H9 (cell line): ENCODE data around the gene LIG3. TPM values are rescaled to one million over a fixed set of nuclear protein-coding genes. Genes with fewer than 3 reads are reported as not detected.

Experiments
- DNase-seq: peaks from one replicate; pipeline ENCODE4 v3.0.0-alpha.2; 2017
- H2AFZ ChIP-seq: one replicate; pipeline ENCODE4 v1.6.1; 2013; ENCODE audit warnings: mild to moderate bottlenecking, low read length, control low read depth, moderate library complexity
- H2AK5ac ChIP-seq: 2 replicates; pipeline ENCODE4 v1.6.1; 2013; ENCODE audit warnings: low read length, control low read depth, mixed read lengths; ENCODE audit not compliant: insufficient read length
- H2BK120ac ChIP-seq: one replicate; pipeline ENCODE4 v1.6.1; 2013; ENCODE audit warnings: low read depth, mild to moderate bottlenecking, low read length, control low read depth, inconsistent platforms; ENCODE audit not compliant: poor library complexity, severe bottlenecking
- H2BK12ac ChIP-seq: 2 replicates; pipeline ENCODE4 v1.6.1; 2013; ENCODE audit warnings: low read length, control low read depth, mixed read lengths, low read depth; ENCODE audit not compliant: insufficient read length
- H2BK15ac ChIP-seq: 2 replicates; pipeline ENCODE4 v1.6.1; 2013; ENCODE audit warnings: low read depth, low read length, control low read depth
- H2BK20ac ChIP-seq: one replicate; pipeline ENCODE4 v1.6.1; 2013; ENCODE audit warnings: low read depth, mild to moderate bottlenecking, low read length, control low read depth, inconsistent platforms; ENCODE audit not compliant: poor library complexity, severe bottlenecking
- H2BK5ac ChIP-seq: 2 replicates; pipeline ENCODE4 v1.6.1; 2013; ENCODE audit warnings: low read length, control low read depth, mixed read lengths; ENCODE audit not compliant: insufficient read length
- H3K14ac ChIP-seq: 2 replicates; pipeline ENCODE4 v1.6.1; 2013; ENCODE audit warnings: low read length, control low read depth; ENCODE audit not compliant: insufficient read depth
- H3K18ac ChIP-seq: 2 replicates; pipeline ENCODE4 v1.6.1; 2013; ENCODE audit warnings: low read depth, mild to moderate bottlenecking, mixed read lengths, low read length, control low read depth; ENCODE audit not compliant: insufficient read length
- H3K23ac ChIP-seq: 2 replicates; pipeline ENCODE4 v1.6.1; 2013; ENCODE audit warnings: low read length, control low read depth, mixed read lengths, low read depth; ENCODE audit not compliant: insufficient read length
- H3K23me2 ChIP-seq: 2 replicates; pipeline ENCODE4 v1.6.1; 2013; ENCODE audit warnings: low read depth, mild to moderate bottlenecking, mixed read lengths, low read length, control low read depth; ENCODE audit not compliant: insufficient read length, poor library complexity, severe bottlenecking
- H3K27ac ChIP-seq: 2 replicates; pipeline ENCODE4 v1.5.1; 2013; ENCODE audit warnings: low read length, control low read depth, mixed read lengths, low read depth; ENCODE audit not compliant: insufficient read length
- H3K27me3 ChIP-seq: 2 replicates; pipeline ENCODE4 v1.6.1; 2013; ENCODE audit warnings: low read length, control low read depth, inconsistent platforms; ENCODE audit not compliant: insufficient read depth
- H3K4ac ChIP-seq: 2 replicates; pipeline ENCODE4 v1.6.1; 2013; ENCODE audit warnings: low read depth, mild to moderate bottlenecking, control low read depth, inconsistent platforms, low read length, moderate library complexity
- H3K4me1 ChIP-seq: 2 replicates; pipeline ENCODE4 v1.6.1; 2013; ENCODE audit warnings: low read length, control low read depth, inconsistent platforms; ENCODE audit not compliant: insufficient read depth
- H3K4me2 ChIP-seq: 2 replicates; pipeline ENCODE4 v1.6.1; 2013; ENCODE audit warnings: low read length, control low read depth, mixed read lengths; ENCODE audit not compliant: insufficient read length, insufficient read depth
- H3K56ac ChIP-seq: 2 replicates; pipeline ENCODE4 v1.6.1; 2013; ENCODE audit warnings: low read depth, mild to moderate bottlenecking, mixed read lengths, low read length, control low read depth; ENCODE audit not compliant: insufficient read length
- H3K79me1 ChIP-seq: 2 replicates; pipeline ENCODE4 v1.6.1; 2013; ENCODE audit warnings: low read depth, mild to moderate bottlenecking, moderate library complexity, low read length, control low read depth, inconsistent platforms; ENCODE audit not compliant: insufficient read depth, poor library complexity, severe bottlenecking
- H3K79me2 ChIP-seq: 2 replicates; pipeline ENCODE4 v1.6.1; 2013; ENCODE audit warnings: low read length, control low read depth, inconsistent platforms; ENCODE audit not compliant: insufficient read depth
- H3K9ac ChIP-seq: 2 replicates; pipeline ENCODE4 v1.6.1; 2013; ENCODE audit warnings: low read length, control low read depth, mixed read lengths; ENCODE audit not compliant: insufficient read length; ENCODE audit errors: extremely low read depth
- H3K9me3 ChIP-seq: one replicate; pipeline ENCODE4 v1.6.1; 2013; ENCODE audit warnings: low read depth, low read length, inconsistent platforms; ENCODE audit not compliant: control insufficient read depth
- H3T11ph ChIP-seq: one replicate; pipeline ENCODE4 v1.6.1; 2013; ENCODE audit warnings: mild to moderate bottlenecking, low read length, control low read depth, inconsistent platforms
- H4K20me1 ChIP-seq: one replicate; pipeline ENCODE4 v1.6.1; 2013; ENCODE audit not compliant: control insufficient read depth, insufficient read length, insufficient read depth
- H4K5ac ChIP-seq: 2 replicates; pipeline ENCODE4 v1.6.1; 2013; ENCODE audit warnings: low read depth, mild to moderate bottlenecking, mixed read lengths, low read length, control low read depth; ENCODE audit not compliant: insufficient read length
- H4K8ac ChIP-seq: replicated peaks from 2 replicates; pipeline ENCODE4 v1.6.1; 2013; ENCODE audit warnings: low read length, control low read depth, mixed read lengths, low read depth; ENCODE audit not compliant: insufficient read length
- H4K91ac ChIP-seq: 2 replicates; pipeline ENCODE4 v1.6.1; 2013; ENCODE audit warnings: low read depth, mild to moderate bottlenecking, moderate library complexity, mixed read lengths, low read length, control low read depth; ENCODE audit not compliant: insufficient read length
- H3K27ac Mint-ChIP-seq, 3 experiments: 2 replicates in 2 of 3; 3 replicates in 1 of 3; pipeline ENCODE4 v1.8.0; 2020 to 2021; ENCODE audit warnings: mixed read lengths in 3 of 3, mild to moderate bottlenecking in 1 of 3, moderate library complexity in 1 of 3
- H3K27me3 Mint-ChIP-seq: 2 replicates; pipeline ENCODE4 v1.8.0; 2021; ENCODE audit warnings: low read depth, mild to moderate bottlenecking, moderate library complexity, mixed read lengths
- H3K36me3 Mint-ChIP-seq, 3 experiments: 2 replicates in 2 of 3; 3 replicates in 1 of 3; pipeline ENCODE4 v1.8.0; 2020 to 2021; ENCODE audit warnings: low read depth in 3 of 3, mixed read lengths in 3 of 3; ENCODE audit not compliant: insufficient read depth in 1 of 3
- H3K4me1 Mint-ChIP-seq, 2 experiments: 2 replicates each; pipeline ENCODE4 v1.8.0; 2020; ENCODE audit warnings: mixed read lengths in 2 of 2
- H3K4me3 Mint-ChIP-seq, 2 experiments: 2 replicates in 1 of 2; 3 replicates in 1 of 2; pipeline ENCODE4 v1.8.0; 2020 to 2021; ENCODE audit warnings: mild to moderate bottlenecking in 2 of 2, mixed read lengths in 2 of 2, moderate library complexity in 1 of 2
- H3K9me3 Mint-ChIP-seq, 2 experiments: 2 replicates in 1 of 2; 3 replicates in 1 of 2; pipeline ENCODE4 v1.8.0; 2020; ENCODE audit warnings: mild to moderate bottlenecking in 2 of 2, mixed read lengths in 2 of 2, moderate library complexity in 1 of 2
- WGBS: extraction: QIAGEN DNeasy Blood & Tissue Kit; methylation state at CpG from one replicate; pipeline ENCODE4 v1.1.7; 2013; ENCODE audit warnings: missing lambda C conversion rate, low lambda C conversion rate, mixed read lengths; ENCODE audit not compliant: insufficient read length; ENCODE audit errors: extremely low coverage; 5-methylcytosine and 5-hydroxymethylcytosine counted together
- total RNA-seq: library from RNA; stranded (reverse); gene quantifications from 2 replicates; pipeline ENCODE4 v1.2.1, GENCODE V29; 2021
- TF ChIP-seq, protein P1 (sequence below): fragments of 200-600 bp; sonication (generic); conservative IDR thresholded peaks from 3 replicates; pipeline ENCODE4 v1.8.0; 2021; ENCODE audit warnings: antibody characterized with exemption, mild to moderate bottlenecking

LIG3 gene
- total RNA-seq, 1 experiment from 2014 or later, result 96.0 TPM

- Histone ChIP-seq H2BK20ac (no peak overlapping the region), H3K23me2 (no peaks in the 10 kb centered on the region), H3K27me3 (no peaks in the 10 kb centered on the region), H3K9me3 (no peaks in the 10 kb centered on the region), H2BK120ac (no peak overlapping the region), H3K4me2 (no peak overlapping the region), H4K91ac (no peak overlapping the region), H2AFZ (no peak overlapping the region), H2BK5ac (no peak overlapping the region), H3K4me1 (no peaks in the 10 kb centered on the region), H3K14ac (no peak overlapping the region), H3K79me1 (peaks cover 18% of the 10 kb centered on the region), H3K79me2 (peaks cover 10% of the 10 kb centered on the region), H4K8ac (no peak overlapping the region), H4K20me1 (no peaks in the 10 kb centered on the region), H3K4ac (no peak overlapping the region), H2BK15ac (no peak overlapping the region), H3K56ac (no peak overlapping the region), H3K23ac (no peak overlapping the region), H3K9ac (no peak overlapping the region), H2BK12ac (no peak overlapping the region), H2AK5ac (no peak overlapping the region), H4K5ac (no peak overlapping the region), H3K18ac (no peak overlapping the region), H3K27ac (no peak overlapping the region), H3T11ph (no peak overlapping the region)
- Mint-ChIP-seq H3K4me3 (peak overlapping the region; percentile 90 to 93; a peak in 4 of 5 replicates), H3K27me3 (no peaks in the 10 kb centered on the region; the same call in none of the 2 replicates), H3K36me3 (peaks cover 8 to 21% (median 14%) of the 10 kb centered on the region in 3 experiments; a peak in 5 of 7 replicates), H3K27ac (no peak overlapping the region), H3K4me1 (peaks cover 26 to 35% of the 10 kb centered on the region in 2 experiments), H3K9me3 (no peaks in the 10 kb centered on the region; a peak in 1 of 5 replicates)
- TF ChIP-seq, protein P1, sequence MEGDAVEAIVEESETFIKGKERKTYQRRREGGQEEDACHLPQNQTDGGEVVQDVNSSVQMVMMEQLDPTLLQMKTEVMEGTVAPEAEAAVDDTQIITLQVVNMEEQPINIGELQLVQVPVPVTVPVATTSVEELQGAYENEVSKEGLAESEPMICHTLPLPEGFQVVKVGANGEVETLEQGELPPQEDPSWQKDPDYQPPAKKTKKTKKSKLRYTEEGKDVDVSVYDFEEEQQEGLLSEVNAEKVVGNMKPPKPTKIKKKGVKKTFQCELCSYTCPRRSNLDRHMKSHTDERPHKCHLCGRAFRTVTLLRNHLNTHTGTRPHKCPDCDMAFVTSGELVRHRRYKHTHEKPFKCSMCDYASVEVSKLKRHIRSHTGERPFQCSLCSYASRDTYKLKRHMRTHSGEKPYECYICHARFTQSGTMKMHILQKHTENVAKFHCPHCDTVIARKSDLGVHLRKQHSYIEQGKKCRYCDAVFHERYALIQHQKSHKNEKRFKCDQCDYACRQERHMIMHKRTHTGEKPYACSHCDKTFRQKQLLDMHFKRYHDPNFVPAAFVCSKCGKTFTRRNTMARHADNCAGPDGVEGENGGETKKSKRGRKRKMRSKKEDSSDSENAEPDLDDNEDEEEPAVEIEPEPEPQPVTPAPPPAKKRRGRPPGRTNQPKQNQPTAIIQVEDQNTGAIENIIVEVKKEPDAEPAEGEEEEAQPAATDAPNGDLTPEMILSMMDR, result no peak
- WGBS, result no CpG with 5 or more reads among the region's 7 CpGs
- DNase-seq, result no peak
Observed at GRCh38 chr17:34979153-34979552, 1.2 kb upstream of the LIG3 start.
